Measurements from ENCODE around the gene BARX1. TPM values are rescaled to one million over a fixed set of nuclear protein-coding genes. Genes with fewer than 3 reads are reported as not detected.
"Not testable (repeated sequence)": the region's sequence is repeated elsewhere in the genome, so short reads cannot be mapped to it uniquely, and the experiment has no call there.

The BARX1 gene
- total RNA-seq, 1 donor, result 15.6 TPM

- peaks cover 7% of the 10 kb centered on the region for H3K4me1 ChIP-seq (ENCODE audit: insufficient read depth, low read length)
- H4K20me1 ChIP-seq (ENCODE audit: insufficient read depth, low read length), result no peaks in the 10 kb centered on the region
- H3K36me3 ChIP-seq (ENCODE audit: insufficient read depth, low read length), result no peaks in the 10 kb centered on the region
- no peaks in the 10 kb centered on the region for H3K79me2 ChIP-seq (ENCODE audit: insufficient read depth, low read length)
- peak; percentile 63 for DNase-seq (ENCODE audit: insufficient read length, low spot score, missing footprints)
- no peak overlapping the region for H3K4me2 ChIP-seq (ENCODE audit: insufficient read depth, low read length)
- no peak overlapping the region for H3K4me3 ChIP-seq (ENCODE audit: insufficient read depth, low read length)
- H3K9me3 ChIP-seq (ENCODE audit: low read depth, low read length), result no peaks in the 10 kb centered on the region
- no peak overlapping the region for H2AFZ ChIP-seq (ENCODE audit: low read length)
- TF ChIP-seq CTCF (IDR thresholded peaks at IDR 0.05; ENCODE audit: extremely low read depth, low read depth, low read length), result no peak
- H3K27ac ChIP-seq (ENCODE audit: low read depth, low read length), result no peak overlapping the region
- H3K27me3 ChIP-seq (ENCODE audit: insufficient read depth, low read length), result no peaks in the 10 kb centered on the region
Observed at GRCh38 chr9:93967020-93967803, 12.1 kb upstream of the BARX1 start.

GRCh38 chr9:93965830-93966577 lies 10.8 kb upstream of the BARX1 start:
- Histone ChIP-seq H2AFZ (ENCODE audit: low read length) (no peak overlapping the region), H3K9me3 (ENCODE audit: low read depth, low read length) (no peaks in the 10 kb centered on the region), H4K20me1 (ENCODE audit: insufficient read depth, low read length) (no peaks in the 10 kb centered on the region), H3K4me2 (ENCODE audit: insufficient read depth, low read length) (no peak overlapping the region), H3K4me1 (ENCODE audit: insufficient read depth, low read length) (peaks cover 8% of the 10 kb centered on the region), H3K79me2 (ENCODE audit: insufficient read depth, low read length) (no peaks in the 10 kb centered on the region), H3K36me3 (ENCODE audit: insufficient read depth, low read length) (no peaks in the 10 kb centered on the region), H3K27me3 (ENCODE audit: insufficient read depth, low read length) (no peaks in the 10 kb centered on the region), H3K4me3 (ENCODE audit: insufficient read depth, low read length) (no peak overlapping the region), H3K27ac (ENCODE audit: low read depth, low read length) (no peak overlapping the region)
- DNase-seq (ENCODE audit: insufficient read length, low spot score, missing footprints), result peak; percentile 83
- TF ChIP-seq CTCF (IDR thresholded peaks at IDR 0.05; ENCODE audit: extremely low read depth, low read depth, low read length), result no peak

- Histone ChIP-seq H3K4me2 (ENCODE audit: insufficient read depth, low read length) (no peak overlapping the region), H3K9me3 (ENCODE audit: low read depth, low read length) (no peaks in the 10 kb centered on the region), H3K4me1 (ENCODE audit: insufficient read depth, low read length) (peaks cover 8% of the 10 kb centered on the region), H3K27me3 (ENCODE audit: insufficient read depth, low read length) (peaks cover 3% of the 10 kb centered on the region), H3K4me3 (ENCODE audit: insufficient read depth, low read length) (no peak overlapping the region), H3K27ac (ENCODE audit: low read depth, low read length) (no peak overlapping the region), H3K79me2 (ENCODE audit: insufficient read depth, low read length) (no peaks in the 10 kb centered on the region), H4K20me1 (ENCODE audit: insufficient read depth, low read length) (no peaks in the 10 kb centered on the region), H2AFZ (ENCODE audit: low read length) (no peak overlapping the region), H3K36me3 (ENCODE audit: insufficient read depth, low read length) (no peaks in the 10 kb centered on the region)
- no peak for DNase-seq (ENCODE audit: insufficient read length, low spot score, missing footprints)
- no peak for TF ChIP-seq CTCF (IDR thresholded peaks at IDR 0.05; ENCODE audit: extremely low read depth, low read depth, low read length)
Observed at GRCh38 chr9:93964685-93965084, 9.5 kb upstream of the BARX1 start.

- no peaks in the 10 kb centered on the region for H4K20me1 ChIP-seq (ENCODE audit: insufficient read depth, low read length)
- H3K4me1 ChIP-seq (ENCODE audit: insufficient read depth, low read length), result peaks cover 8% of the 10 kb centered on the region
- H2AFZ ChIP-seq (ENCODE audit: low read length), result no peak overlapping the region
- TF ChIP-seq CTCF (IDR thresholded peaks at IDR 0.05; ENCODE audit: extremely low read depth, low read depth, low read length), result no peak
- no peak overlapping the region for H3K4me2 ChIP-seq (ENCODE audit: insufficient read depth, low read length)
- no peak for DNase-seq (ENCODE audit: insufficient read length, low spot score, missing footprints)
- no peaks in the 10 kb centered on the region for H3K9me3 ChIP-seq (ENCODE audit: low read depth, low read length)
- H3K4me3 ChIP-seq (ENCODE audit: insufficient read depth, low read length), result no peak overlapping the region
- H3K27ac ChIP-seq (ENCODE audit: low read depth, low read length), result no peak overlapping the region
- no peaks in the 10 kb centered on the region for H3K79me2 ChIP-seq (ENCODE audit: insufficient read depth, low read length)
- no peaks in the 10 kb centered on the region for H3K36me3 ChIP-seq (ENCODE audit: insufficient read depth, low read length)
- H3K27me3 ChIP-seq (ENCODE audit: insufficient read depth, low read length), result peaks cover 9% of the 10 kb centered on the region
Observed at GRCh38 chr9:93963969-93964368, 8.8 kb upstream of the BARX1 start.

GRCh38 chr9:93963489-93963888 lies 8.3 kb upstream of the BARX1 start:
- not testable (repeated sequence) for H3K4me3 ChIP-seq (ENCODE audit: insufficient read depth, low read length); DNase-seq (ENCODE audit: insufficient read length, low spot score, missing footprints); H3K4me1 ChIP-seq (ENCODE audit: insufficient read depth, low read length); H3K79me2 ChIP-seq (ENCODE audit: insufficient read depth, low read length); H3K9me3 ChIP-seq (ENCODE audit: low read depth, low read length); H3K27me3 ChIP-seq (ENCODE audit: insufficient read depth, low read length); H4K20me1 ChIP-seq (ENCODE audit: insufficient read depth, low read length); H3K27ac ChIP-seq (ENCODE audit: low read depth, low read length); H3K36me3 ChIP-seq (ENCODE audit: insufficient read depth, low read length)
- H3K4me2 ChIP-seq (ENCODE audit: insufficient read depth, low read length), result peak overlapping the region; percentile 49
- H2AFZ ChIP-seq (ENCODE audit: low read length), result peak overlapping the region; percentile 4

Measured in osteoblast (primary cell).